Breast epithelium (tissue), 3 donors: Measurements from ENCODE around the gene ZSCAN26.

Experiments
- CTCF ChIP-seq, 3 donors: fragments of 450-650 bp; IDR thresholded peaks; one replicate each; pipeline ENCODE4 v1.5.1; 2016 to 2017; ENCODE audit warnings: antibody characterized with exemption in 3 of 3, mild to moderate bottlenecking in 3 of 3, moderate library complexity in 3 of 3
- POLR2A ChIP-seq: fragments of 450-650 bp; IDR thresholded peaks from one replicate; pipeline ENCODE4 v1.6.1; 2016; ENCODE audit warnings: antibody characterized with exemption, mild to moderate bottlenecking, moderate library complexity

DNA sequence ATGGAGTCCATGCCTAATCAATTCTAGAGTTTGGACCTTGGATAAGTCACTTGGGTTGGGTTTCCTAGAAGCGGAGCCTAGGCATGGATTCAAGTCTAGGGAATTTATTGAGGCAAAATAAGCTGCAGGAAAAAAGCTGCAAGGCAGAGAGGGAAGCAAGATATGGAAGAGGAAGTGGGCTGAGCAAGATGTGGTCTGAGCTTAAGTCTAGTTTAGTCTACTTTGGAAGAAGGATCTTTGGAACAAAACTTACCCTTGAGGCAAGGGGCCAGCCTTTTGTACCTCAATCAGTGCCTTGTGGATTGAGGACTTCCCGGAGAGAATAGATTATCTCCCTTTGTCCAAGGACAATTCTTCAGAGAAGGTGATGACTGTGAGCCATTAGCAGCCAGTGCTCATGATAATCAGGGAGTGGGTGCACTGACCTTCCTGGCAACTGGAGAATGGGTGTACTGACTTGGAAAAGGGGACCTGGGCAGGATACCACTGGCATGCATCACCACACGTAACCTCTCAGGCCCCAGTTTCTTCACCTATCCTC, 31.0 kb upstream of the ZSCAN26 start:
- TF ChIP-seq POLR2A: no peak
- no peak for TF ChIP-seq CTCF (IDR thresholded peaks at IDR 0.05)
